ENCODE data around the gene OR4D10.

- TF ChIP-seq CTCF (IDR thresholded peaks at IDR 0.05): no peak
- no peak for TF ChIP-seq POLR2A (IDR thresholded peaks at IDR 0.05)
These were observed 9.9 kb upstream of the OR4D10 start for GRCh38 chr11:59463190-59463641.
